Amniotic stem cell (primary cell): ENCODE measurements around the gene WNT3.
"Not testable (repeated sequence)": the region's sequence is repeated elsewhere in the genome, so short reads cannot be mapped to it uniquely, and the experiment has no call there.

Experiments
- DNase-seq: peaks from one replicate; lab custom pipeline; 2025; lab: John Stamatoyannopoulos, UW

Gene WNT3

DNA sequence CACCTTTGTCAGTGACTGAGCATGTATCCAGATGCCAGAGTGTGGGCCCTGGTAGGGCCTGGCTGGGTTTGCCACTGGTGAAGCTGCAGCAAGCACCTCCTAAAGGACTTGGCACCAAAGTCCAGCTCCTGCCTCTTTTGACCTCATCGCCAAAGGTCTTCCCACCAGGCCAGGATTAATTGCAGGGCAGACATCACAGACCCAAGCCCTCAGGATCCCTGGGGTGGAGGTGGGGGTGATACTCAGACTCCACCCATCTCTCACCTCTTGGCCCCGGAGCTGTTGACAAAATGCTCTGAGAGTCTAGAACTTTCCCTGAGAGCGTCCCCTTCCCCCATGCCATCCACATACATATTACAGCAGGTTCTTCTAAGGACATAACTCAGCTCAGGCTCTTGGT lies 4.6 kb downstream of the WNT3 start:
- DNase-seq, result no peak

DNA sequence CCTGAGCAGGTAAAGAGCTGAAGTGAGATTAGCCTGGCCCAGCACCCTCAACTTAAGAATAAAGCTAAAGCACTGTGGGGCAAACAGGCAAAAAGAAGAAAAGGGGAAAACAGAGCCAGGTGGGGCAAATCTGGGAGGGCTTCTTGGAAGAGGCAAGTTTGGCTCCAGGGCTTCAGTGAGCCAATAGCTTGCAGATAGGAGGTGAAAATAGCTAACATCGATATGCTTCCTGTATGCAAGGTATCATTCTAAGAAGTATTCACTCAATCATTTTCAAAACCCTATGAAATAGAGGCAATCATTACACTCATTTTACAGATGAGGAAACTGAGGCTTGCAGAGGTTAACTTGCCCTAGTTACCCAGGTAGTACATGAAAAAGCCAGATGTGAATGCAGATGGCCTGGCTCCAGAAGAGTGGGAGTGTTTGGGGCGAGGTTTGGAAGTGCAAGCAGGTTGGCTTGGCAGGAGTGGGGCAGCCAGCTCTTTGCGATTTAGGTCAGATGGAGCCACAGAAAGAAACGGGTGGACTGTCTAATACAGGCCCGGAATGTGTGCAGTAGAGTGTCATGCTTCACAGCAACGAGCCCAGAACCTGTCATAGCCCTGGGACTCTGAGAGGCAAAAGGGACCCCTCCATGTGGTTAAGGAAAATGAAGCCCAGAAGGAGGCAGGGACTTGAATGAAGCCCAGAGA lies 5.7 kb downstream of the WNT3 start:
- DNase-seq, result no peak

DNA sequence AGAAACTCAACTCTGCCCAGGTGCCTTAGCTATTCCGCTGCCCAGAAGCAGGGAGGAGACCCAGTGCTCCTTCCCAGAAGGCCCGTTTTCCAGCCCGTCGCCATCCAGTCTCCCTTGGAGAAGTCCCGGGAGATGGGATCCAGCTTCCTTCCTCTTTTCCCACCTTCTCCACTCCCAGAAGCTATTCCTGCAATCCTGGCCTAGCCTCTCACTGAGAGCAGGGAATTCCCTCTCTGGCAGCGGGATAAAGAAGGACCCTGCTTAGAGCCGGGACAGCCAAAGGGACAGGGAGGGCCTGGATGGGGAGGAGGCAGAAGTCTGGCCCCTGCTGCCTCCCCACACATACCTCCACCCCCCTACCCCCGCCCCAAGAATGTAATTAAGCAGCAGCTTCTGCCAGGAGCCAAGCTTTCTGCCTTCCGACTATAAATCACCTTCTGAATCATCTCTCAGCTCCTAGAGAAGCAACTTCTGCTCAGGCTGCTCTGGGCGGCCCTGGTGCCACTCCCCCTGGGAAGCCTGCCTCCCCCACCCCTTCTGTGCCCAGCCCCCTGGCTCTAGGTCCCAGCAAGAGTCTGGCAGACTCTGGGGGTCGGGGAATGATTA lies 6.4 kb downstream of the WNT3 start:
- no peak for DNase-seq

DNA sequence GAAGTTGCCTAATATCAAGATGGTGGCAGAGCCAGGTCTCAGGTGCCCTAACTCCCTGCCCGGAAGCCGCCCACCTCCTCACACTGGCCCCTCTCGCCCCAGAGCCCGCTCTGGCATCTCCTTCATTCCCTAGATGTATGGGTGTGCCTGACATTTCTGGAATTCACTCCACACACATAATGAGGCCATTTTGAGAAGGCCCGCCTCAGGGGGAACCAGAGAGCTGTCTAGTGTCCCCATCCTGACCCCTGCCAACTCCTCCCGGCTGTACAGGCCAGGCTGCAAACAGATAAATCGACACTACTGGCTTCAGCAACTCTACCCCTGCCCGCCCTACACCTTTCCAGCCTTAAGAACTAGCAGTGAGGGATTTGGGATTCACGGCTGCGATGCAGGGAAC lies 7.7 kb downstream of the WNT3 start:
- no peak for DNase-seq

DNA sequence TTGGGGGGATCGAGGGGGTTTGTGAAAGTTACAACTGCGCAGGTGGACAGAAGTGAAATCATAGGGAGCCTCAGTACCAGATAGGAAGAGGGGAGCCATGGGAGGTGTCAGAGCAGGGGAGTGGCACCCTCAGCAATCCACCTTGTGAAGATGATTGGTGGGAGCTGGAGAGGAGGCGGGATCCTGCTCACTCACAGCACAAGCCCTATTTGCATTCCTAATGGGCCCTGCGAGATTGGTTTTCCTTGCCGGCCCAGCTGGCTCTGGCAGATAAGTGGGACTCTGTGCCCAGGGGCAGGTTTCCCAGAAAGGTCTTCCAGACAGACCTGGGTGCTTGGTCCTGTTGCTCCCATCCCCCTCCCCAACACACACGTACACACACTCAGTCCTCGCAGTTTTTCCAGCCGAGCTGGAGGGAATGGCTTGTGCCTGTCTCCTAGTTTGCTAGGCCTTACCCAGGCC lies 9.4 kb downstream of the WNT3 start:
- no peak for DNase-seq

DNA sequence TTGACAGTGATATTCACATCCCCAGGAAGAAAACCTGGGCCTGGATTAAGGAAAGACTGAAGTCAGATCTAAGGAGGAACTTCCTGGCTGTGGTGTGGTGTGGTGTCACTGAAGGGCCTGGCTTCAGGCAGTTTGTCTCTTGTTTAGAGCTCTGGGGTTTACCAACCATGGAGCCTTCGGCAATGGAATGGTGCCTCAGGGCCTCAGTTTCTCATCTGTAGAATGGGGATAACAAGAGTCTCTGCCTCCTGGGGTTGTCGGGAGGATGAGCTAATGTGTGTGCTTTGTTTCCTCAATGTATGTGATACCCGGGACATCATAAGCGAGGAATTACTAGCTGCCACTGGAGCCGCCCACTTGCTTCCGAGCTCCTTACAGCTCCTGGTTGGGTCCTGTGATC lies 12.7 kb downstream of the WNT3 start:
- no peak for DNase-seq

DNA sequence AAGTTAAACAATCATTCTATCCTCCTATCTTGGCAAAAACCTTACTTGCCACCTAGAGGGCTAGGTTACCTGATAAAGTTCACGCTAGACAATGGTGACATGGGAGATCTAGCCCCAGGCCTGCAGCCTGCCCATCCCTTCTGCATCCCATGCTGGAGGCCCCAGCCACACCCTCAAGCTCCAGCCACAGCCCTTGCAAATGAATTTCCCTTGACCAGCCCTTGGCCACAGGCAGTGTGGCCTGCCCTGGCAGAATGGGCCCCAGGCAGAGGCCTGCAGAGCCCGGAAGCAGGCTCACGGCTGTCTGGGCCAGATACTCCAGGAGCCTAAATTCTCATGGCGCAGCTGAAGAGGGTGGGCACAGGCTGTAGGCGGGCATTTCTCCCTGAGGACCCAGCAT lies 14.9 kb downstream of the WNT3 start:
- no peak for DNase-seq

DNA sequence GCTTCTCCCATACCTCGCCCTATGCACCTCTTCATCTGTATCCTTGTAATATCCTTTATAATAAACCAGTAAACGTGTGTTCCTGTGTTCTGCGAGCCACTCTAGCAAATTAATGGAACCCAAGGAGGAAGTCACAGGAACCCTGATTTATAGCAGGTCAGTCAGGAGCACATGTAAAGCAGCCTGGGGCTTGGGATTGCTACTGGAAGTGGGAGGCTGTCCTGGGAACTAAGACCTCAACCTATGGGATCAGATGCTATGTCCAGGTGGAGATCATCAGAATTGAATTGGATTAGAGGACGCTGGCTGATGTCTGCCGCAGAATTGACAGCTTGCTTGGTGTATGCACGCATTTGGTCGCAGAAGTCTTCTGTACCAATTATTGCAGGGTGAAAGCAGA lies 15.7 kb downstream of the WNT3 start:
- no peak for DNase-seq

DNA sequence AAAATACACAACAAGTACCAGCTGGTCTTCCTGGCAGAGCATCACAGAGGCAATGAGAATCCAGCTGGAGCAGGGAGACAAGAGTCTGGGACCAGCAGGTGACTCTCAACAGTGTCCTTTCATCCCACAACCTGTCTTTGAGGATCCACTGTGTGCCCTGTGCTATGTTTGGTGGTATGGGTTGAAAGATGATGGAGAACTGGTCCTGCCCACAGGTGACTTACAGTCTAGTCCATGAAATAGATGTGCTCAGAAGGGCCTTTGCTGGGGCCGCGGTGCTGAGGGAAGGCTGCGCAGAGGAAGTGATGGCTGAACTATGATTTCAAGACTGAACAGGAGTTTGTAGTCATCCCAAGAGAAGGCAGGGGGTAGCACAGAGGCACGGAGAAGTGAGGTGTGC lies 17.9 kb downstream of the WNT3 start:
- DNase-seq, result no peak

DNA sequence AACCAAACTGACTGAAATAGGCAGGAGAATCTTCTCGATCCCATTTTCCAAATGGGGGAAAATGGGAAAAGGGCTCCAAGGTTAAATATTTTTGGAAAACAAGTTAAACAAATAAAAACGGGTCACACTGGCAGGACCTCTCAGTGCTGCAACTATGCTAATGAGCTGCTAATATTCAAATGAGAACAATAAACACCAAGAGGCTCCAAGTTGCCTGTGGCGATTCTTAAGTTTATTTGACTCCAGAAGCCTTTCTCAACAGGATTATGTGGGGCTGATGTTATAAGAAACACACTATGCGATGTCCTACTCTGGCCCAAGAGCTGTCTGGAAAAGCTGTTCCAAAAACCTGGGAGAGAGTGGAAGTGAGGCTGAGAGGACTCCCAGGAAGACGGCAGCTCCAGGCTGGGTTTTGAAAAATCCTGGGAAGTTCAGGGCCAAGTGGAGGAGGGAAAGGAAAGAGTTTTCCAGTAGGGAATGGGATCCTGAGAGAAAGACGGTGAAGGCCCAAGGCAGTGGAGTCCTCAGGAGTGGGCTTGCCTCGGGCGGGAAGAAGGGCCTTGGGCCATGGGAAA lies 21.4 kb downstream of the WNT3 start:
- no peak for DNase-seq

DNA sequence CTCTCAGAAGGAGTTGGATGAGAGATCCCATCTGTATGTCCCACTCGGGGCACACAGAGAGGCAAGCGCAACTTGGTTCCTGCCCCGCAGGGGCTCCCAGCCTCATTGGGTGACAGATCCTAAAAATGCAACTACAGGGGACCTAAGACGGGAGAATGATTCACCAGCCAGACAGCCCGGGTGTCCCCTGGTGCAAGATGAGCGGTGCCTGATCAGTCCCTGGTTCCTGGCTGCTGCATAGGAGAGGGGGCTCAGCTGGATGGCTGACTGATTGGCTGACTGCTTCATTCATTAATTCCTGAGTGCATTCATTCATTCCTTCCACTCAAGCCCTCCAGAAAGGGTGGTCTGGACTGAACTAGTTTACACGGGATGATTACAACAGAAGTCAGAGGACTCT lies 22.0 kb downstream of the WNT3 start:
- no peak for DNase-seq

DNA sequence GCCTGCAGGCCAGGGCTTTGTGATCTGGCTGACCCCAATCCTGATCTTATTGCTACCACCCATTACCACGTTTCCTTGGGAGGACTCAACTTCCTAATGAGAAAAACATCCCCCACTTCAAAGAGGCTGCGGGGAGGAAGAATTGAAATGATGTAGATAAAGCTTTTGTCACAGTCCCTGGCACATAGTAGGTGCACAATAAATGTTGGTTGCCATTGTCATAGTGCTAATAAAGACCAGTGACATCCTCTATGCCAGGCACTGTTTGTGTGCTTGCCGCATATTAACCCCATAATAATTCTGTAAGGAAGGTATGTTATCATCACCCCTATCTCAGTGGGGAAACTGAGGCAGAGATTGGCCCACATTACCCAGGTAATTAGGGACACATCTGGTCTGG lies 22.4 kb downstream of the WNT3 start:
- no peak for DNase-seq

DNA sequence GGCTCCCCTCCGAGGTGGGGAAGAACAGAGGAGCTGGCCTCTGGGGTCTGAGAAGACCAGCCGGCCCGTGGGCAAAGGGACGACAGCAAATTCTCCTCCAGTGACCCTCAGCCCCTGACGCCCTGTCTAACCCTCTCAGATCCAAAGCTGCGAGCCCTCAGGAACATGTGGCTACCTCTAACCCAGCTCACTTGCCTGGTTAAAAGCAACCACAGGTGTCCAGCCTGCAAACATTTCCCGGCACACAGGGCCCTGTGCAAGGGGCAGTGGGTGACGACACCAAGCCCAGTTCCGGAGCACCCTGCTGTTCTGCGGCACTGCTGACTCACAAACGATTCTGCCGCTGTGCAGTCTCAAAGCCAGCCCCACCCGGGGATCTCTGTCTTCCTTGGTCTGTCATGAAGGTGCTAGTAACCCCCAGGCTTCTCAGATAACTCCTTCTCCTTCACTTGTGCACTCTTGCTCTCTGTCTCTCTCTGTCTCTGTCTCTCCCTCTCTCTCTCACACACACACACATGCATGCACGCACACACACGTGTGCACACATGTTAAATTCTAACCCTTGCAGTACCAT lies 23.0 kb downstream of the WNT3 start:
- DNase-seq, result no peak

DNA sequence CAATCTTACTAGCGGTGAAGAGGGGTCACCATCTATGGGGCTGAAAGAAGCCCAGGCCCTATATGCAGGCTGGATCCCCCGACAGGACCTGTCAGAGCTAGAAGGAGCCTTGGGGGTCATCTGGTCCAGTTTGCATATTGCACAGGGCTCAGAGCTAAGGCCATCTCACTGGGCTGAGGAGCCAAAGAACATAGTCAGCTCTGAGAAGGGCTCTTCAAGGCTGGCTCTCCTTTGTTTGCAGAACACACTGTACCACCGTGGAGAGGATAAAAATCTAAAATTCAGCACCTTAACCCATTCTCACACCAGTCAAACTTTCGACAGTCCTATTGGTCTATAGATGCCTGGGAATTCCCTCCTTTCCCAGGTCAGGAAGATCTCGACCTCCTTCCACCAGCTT lies 24.2 kb downstream of the WNT3 start:
- DNase-seq, result no peak

DNA sequence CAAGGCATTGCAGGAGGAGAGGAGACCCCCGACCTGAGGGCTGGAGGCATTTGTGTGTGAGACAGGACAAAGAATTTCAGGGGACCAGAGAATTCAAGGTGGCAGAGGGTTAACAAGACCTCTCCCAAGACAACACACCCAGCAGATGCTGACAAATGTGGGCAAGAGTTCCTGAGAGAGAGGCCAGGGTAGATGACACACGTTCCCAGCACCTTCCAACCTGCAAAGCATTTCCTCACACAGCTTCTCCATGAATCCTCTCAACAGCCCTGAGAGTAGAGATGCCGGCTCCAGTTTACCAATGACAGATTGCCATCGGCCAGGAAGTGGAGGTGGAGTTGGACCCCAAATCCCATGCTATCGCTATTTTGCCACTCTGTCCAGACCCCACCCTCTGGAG lies 25.0 kb downstream of the WNT3 start:
- no peak for DNase-seq

DNA sequence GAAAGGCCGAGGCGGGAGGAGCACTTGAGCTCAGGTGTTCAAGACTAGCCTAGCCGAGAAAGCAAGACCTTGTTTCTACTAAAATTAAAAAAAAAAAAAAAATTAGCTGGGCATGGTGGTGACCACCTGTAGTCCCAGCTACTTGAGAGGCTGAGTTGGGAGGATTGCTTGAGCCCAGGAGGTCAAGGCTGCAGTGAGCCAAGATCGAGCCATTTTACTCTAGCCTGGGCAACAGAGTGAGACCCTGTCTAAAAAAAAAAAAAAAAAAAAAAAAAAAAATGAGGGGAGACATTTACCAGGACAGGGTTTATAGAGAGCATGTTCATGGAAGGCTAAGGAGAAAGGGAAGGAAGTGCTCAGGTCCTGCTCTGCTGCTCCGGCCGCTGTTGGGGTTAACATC lies 25.5 kb downstream of the WNT3 start:
- DNase-seq, result not testable (repeated sequence)

DNA sequence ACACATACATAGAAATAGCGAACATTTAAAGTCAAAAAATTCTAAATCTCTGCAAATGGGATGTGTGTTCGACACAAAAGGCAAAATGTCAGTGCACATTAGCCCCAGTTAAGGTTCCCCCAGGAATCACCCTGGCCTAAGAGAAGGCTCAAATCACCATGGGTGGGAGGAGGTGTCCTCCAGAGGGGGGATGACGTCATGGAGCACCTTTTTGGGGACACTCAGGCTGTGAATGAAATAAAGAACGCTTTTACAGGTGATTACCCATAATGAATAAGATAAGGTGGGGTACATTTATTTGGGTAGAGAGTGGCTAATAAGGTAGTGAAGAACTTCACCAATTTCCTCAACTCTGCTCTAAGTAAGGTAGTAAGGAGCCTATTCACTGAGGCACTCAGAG lies 26.4 kb downstream of the WNT3 start:
- no peak for DNase-seq

DNA sequence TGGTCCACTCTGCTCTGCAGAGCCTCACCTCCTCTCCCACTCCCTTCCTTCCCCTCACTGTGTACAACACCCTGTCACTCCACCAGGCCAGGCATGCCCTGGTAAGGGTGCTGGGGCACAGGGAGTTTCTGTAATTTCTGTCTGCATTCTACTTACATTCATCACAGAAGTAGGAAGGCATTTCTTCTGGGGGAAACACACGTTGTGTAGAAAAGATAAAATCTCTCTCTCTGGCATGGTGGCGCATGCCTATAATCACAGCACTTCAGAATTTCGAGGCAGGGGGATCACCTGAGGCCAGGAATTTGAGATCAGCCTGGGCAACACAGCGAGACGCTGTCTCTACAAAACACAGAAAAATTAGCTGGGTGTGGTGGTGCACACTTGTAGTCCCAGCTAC lies 27.0 kb downstream of the WNT3 start:
- no peak for DNase-seq

DNA sequence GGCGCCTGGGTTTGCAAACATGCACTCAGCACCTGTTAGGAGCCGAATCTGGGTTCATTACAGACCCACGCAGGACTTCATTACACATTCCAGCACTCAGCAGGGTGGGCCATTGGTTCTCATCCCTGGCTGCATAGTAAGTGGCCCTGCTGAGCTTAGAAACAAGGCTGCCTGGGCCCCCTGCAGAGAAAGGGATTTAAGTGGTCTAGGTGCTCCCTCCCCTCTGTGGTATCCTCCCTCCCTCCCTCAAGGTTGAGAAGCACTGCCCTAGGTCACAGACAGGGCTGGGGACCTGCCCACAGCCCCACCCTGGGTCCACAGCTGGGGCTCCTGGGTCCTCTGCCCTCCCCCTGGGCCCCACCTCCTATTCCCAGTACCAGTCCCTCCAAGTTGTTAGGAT lies 28.3 kb downstream of the WNT3 start:
- DNase-seq, result no peak

DNA sequence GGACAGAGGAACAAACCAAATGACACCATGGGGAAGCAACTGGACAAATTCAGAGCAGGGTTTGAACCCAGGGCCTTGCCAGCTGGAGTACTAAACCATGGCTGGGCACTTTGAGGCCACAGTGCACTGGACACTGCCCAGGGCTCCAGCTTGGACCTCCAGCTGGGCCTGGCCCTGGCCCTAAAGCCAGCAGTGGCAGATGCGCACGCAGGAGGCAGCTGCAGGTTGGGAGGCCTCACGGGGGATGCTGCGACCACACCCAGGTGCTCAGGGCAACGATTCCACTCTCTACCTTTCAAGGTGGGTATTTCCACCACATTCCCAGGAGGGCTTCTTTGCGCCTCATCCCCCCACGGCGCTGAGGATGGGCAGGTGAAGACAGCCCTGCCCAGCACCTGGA lies 28.9 kb downstream of the WNT3 start:
- no peak for DNase-seq

DNA sequence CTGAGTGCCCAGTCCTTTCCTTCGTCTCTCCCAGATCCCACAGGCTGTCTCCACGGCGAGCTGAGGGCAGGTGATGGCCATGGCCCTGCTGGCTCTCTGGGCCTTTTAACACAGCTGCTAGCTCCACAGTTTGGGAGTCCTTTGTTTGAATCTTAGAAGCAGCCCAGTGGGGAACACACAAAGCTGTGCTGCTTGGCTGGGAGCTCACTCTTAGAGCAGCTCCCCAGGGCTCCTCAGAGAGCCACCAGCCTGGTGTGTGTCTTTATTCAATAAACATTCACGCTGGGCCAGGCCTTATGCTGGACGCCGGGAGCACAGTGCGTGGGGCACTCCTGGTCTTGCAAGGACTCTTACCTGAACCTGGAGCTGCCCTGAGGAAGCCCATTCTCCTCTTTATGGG lies 29.7 kb downstream of the WNT3 start:
- DNase-seq, result no peak

DNA sequence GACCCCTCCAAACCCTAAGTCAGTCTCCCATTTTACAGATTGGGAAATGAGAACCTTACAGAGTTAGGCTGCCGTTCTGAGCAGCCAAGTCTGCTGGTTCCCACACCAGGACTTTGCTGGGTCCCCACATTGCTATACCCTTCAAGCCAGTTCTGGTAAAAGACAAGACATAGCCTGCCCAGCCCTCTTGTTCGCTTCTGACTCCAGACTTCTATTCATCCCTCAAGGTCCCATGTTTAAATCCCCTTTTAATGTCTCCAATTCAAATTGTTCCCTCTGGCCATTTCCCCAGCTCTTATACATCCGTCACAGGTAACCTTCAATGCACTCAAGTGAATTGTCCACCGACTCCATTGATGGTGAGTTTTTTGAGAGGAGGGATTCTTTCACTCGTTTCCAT lies 30.2 kb downstream of the WNT3 start:
- DNase-seq, result no peak

DNA sequence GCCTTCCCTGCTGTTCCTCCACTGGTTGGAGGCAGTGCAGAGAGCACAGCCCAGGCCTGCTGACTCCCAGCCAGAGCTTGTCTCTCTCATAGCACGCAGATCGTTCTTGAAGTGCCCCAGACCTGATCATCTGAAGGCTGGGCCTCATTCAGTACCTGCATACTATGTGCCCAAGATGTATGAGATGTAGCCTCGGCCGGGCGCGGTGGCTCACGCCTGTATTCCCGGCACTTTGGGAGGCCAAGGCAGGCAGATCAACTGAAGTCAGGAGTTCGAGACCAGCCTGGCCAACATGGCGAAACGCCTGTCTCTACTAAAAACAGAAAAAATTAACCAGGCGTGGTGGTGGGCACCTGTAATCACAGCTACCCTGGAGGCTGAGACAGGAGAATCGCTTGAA lies 31.0 kb downstream of the WNT3 start:
- no peak for DNase-seq

DNA sequence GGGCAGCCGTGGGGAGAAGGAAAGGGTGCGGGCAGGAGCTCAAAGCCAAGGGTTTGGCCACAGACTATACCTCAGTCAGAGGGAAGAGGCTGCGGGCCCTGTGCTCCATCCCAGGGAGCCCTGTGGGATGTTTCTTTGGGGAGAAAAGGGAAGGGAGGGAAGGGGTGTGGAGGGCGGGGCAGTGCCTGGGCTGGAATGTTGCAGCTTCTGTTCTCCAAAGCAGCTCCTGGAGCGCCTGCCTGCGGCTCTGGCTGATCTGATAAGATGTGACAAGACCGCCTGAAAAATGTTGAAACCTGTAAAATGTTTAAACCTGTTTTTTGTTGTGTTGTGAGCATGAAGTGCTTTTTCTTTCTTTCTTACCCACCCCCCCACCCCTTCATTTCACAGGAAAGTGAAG lies 32.8 kb downstream of the WNT3 start:
- no peak for DNase-seq
